ENCODE measurements around the gene PPP1R13B.

Gene PPP1R13B

GRCh38 chr14:103719751-103720150 lies 127.6 kb downstream of the PPP1R13B start:
- TF ChIP-seq REST (IDR thresholded peaks at IDR 0.05; ENCODE audit: insufficient replicate concordance, low read depth) (no peak), SPI1 (IDR thresholded peaks at IDR 0.05; ENCODE audit: borderline replicate concordance, low read depth) (no peak), POLR2AphosphoS5 (IDR thresholded peaks at IDR 0.05; ENCODE audit: low read depth) (no peak), GABPA (IDR thresholded peaks at IDR 0.05; ENCODE audit: low read depth) (no peak)
- TF ChIP-seq, protein P1, sequence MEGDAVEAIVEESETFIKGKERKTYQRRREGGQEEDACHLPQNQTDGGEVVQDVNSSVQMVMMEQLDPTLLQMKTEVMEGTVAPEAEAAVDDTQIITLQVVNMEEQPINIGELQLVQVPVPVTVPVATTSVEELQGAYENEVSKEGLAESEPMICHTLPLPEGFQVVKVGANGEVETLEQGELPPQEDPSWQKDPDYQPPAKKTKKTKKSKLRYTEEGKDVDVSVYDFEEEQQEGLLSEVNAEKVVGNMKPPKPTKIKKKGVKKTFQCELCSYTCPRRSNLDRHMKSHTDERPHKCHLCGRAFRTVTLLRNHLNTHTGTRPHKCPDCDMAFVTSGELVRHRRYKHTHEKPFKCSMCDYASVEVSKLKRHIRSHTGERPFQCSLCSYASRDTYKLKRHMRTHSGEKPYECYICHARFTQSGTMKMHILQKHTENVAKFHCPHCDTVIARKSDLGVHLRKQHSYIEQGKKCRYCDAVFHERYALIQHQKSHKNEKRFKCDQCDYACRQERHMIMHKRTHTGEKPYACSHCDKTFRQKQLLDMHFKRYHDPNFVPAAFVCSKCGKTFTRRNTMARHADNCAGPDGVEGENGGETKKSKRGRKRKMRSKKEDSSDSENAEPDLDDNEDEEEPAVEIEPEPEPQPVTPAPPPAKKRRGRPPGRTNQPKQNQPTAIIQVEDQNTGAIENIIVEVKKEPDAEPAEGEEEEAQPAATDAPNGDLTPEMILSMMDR (IDR thresholded peaks at IDR 0.05; ENCODE audit: insufficient read depth, low read length), result no peak
- Histone ChIP-seq H3K27me3 (ENCODE audit: insufficient read depth, poor library complexity, severe bottlenecking) (no peaks in the 10 kb centered on the region), H3K27ac (replicated peaks) (no peak overlapping the region), H3K4me3 (replicated peaks; ENCODE audit: insufficient read depth, low read length) (no peak overlapping the region)
- DNase-seq (ENCODE audit: low read depth in 1 of 2, low spot score in 1 of 2), result no peak

- TF ChIP-seq SPI1 (IDR thresholded peaks at IDR 0.05; ENCODE audit: borderline replicate concordance, low read depth), result no peak
- no peak for TF ChIP-seq POLR2AphosphoS5 (IDR thresholded peaks at IDR 0.05; ENCODE audit: low read depth)
- TF ChIP-seq, protein P1 (IDR thresholded peaks at IDR 0.05; ENCODE audit: insufficient read depth, low read length), result no peak
- no peak for TF ChIP-seq GABPA (IDR thresholded peaks at IDR 0.05; ENCODE audit: low read depth)
- no peak for TF ChIP-seq REST (IDR thresholded peaks at IDR 0.05; ENCODE audit: insufficient replicate concordance, low read depth)
- H3K4me3 ChIP-seq (replicated peaks; ENCODE audit: insufficient read depth, low read length), result no peak overlapping the region
- no peaks in the 10 kb centered on the region for H3K27me3 ChIP-seq (ENCODE audit: insufficient read depth, poor library complexity, severe bottlenecking)
- no peak for DNase-seq (ENCODE audit: low read depth in 1 of 2, low spot score in 1 of 2)
- no peak overlapping the region for H3K27ac ChIP-seq (replicated peaks)
Observed at GRCh38 chr14:103718572-103718971, 128.8 kb downstream of the PPP1R13B start.

DNA sequence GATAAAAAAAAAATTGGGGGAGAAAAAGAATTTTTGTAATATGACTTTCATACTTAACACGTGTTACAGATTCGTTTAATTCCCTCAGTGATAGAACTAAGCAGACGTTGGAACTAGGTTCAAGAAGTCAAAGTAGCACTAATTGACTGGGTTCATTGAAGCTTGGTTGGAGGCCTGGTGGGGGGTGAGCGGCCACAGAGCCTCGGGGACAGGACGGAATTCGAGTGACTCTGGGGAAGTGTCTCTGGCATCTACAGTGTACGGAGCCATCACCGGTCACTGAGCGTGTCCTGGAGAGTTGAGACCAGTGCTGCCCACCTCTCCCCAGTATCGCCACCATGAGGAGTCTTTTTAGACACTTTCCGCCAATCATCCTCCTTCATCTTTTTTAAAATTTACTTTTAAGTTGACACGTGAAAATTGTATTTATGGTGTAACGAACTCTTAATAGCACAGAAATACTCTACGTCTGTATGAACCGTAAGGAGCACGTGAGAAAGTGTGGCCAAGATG lies 130.4 kb downstream of the PPP1R13B start:
- Histone ChIP-seq H3K4me3 (replicated peaks; ENCODE audit: insufficient read depth, low read length) (peak overlapping the region; percentile 74; the same call in 1 of the 2 replicates), H3K27ac (replicated peaks) (no peak overlapping the region), H3K27me3 (ENCODE audit: insufficient read depth, poor library complexity, severe bottlenecking) (no peaks in the 10 kb centered on the region)
- TF ChIP-seq SPI1 (IDR thresholded peaks at IDR 0.05; ENCODE audit: borderline replicate concordance, low read depth) (no peak), POLR2AphosphoS5 (IDR thresholded peaks at IDR 0.05; ENCODE audit: low read depth) (no peak), GABPA (IDR thresholded peaks at IDR 0.05; ENCODE audit: low read depth) (no peak), REST (IDR thresholded peaks at IDR 0.05; ENCODE audit: insufficient replicate concordance, low read depth) (no peak)
- TF ChIP-seq, protein P1 (IDR thresholded peaks at IDR 0.05; ENCODE audit: insufficient read depth, low read length), result no peak
- DNase-seq (ENCODE audit: low read depth in 1 of 2, low spot score in 1 of 2), result no peak
